Measurements from ENCODE around the gene HCRTR2.

- TF ChIP-seq GATA3 (IDR thresholded peaks at IDR 0.05; ENCODE audit: low read depth, low read length) (no peak), GATA2 (IDR thresholded peaks at IDR 0.05; ENCODE audit: low read depth, low read length) (no peak)
Measured at GRCh38 chr6:55276745-55277530, 102.6 kb downstream of the HCRTR2 start.

Measured in SH-SY5Y (cell line).